AG04449 (cell line): Measurements from ENCODE around the gene AACS.

Experiments used
- CTCF ChIA-PET: fragments of 350-600 bp; formaldehyde crosslinking; extraction: SDS; loops from one replicate; lab custom pipeline; 2021; ENCODE audit warnings: antibody characterized with exemption; lab: Yijun Ruan, JAX
- POLR2A ChIA-PET: fragments of 400-600, 350-600 bp; formaldehyde crosslinking; extraction: SDS; loops from one replicate; lab custom pipeline; 2020; ENCODE audit warnings: antibody characterized with exemption, inconsistent platforms; lab: Yijun Ruan, JAX
- DNase-seq: peaks from one replicate; pipeline ENCODE4 v3.0.0-alpha.2; 2010; ENCODE audit warnings: low read depth, low spot score
- H3K4me3 ChIP-seq: 2 replicates; pipeline ENCODE4 v1.5.1; 2011; ENCODE audit warnings: low read depth, mild to moderate bottlenecking, control low read depth, low read length
- TF ChIP-seq, protein P1 (sequence below): IDR thresholded peaks from one replicate; pipeline ENCODE4 v1.5.1; 2011; ENCODE audit warnings: mild to moderate bottlenecking, moderate library complexity, low read length, control low read depth, inconsistent platforms; ENCODE audit not compliant: insufficient read depth; ENCODE audit errors: missing control alignments

The AACS gene

DNA sequence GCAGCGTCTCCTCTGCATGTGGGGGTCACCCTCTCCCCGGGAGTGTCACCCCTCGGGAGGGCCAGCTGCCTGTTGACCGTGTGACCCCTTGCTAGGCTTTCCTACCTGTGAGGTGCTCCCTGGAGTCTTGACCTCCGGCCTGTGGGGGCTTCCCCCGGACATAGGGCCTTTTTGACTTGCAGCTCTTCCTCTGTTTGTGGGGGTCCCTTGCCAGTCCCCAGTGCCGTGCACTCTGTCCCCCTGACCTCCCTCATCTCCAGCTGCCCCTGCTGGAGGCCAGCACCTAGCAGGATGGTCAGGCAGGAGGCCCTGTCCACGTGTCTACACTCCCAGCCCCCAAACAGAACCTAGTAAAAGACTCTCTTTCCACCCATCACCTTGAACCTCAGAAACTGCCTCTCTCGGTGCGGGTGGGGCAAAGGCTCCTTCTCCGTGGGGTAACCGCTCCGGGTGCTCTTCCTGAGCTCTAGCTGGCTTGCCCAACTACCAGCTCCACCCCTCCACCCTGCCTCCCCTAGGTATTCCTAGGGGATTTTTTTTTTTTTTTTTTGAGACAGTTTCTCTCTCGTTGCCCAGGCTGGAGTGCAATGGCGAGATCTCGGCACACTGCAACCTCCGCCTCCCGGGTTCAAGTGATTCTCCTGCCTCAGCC, 810 bp downstream of the AACS start:
- TF ChIP-seq, protein P1, sequence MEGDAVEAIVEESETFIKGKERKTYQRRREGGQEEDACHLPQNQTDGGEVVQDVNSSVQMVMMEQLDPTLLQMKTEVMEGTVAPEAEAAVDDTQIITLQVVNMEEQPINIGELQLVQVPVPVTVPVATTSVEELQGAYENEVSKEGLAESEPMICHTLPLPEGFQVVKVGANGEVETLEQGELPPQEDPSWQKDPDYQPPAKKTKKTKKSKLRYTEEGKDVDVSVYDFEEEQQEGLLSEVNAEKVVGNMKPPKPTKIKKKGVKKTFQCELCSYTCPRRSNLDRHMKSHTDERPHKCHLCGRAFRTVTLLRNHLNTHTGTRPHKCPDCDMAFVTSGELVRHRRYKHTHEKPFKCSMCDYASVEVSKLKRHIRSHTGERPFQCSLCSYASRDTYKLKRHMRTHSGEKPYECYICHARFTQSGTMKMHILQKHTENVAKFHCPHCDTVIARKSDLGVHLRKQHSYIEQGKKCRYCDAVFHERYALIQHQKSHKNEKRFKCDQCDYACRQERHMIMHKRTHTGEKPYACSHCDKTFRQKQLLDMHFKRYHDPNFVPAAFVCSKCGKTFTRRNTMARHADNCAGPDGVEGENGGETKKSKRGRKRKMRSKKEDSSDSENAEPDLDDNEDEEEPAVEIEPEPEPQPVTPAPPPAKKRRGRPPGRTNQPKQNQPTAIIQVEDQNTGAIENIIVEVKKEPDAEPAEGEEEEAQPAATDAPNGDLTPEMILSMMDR, result no peak
- peak overlapping the region; percentile 79 for H3K4me3 ChIP-seq
- DNase-seq, result no peak
- ChIA-PET CTCF (interaction anchor here (0.6 kb wide), 1 partner anchor 44 kb away, joined by 3 read pairs; no protein-coding TSS in a partner anchor), POLR2A (no interaction called here)

DNA sequence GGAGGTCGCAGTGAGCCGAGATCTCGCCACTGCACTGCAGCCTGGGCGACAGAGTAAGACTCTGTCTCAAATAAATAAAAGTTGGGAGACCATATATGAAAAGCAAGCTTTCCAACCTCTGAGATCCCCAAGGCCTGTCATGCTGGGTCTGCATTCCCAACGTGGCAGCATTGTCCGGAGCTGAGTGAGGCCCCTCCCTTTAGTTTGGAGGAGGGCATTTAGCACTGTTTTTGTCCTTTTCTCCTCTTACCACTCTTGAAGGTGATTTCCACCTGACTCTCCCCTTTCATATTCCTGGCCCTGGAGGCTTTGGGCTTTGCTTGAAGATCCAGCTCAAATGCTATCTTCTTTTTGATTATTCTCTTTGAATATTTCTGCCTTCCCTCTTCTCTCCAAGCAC, 3.2 kb downstream of the AACS start:
- ChIA-PET CTCF (interaction anchor here (1.0 kb wide), 1 partner anchor 128 kb away, joined by 3 read pairs; no protein-coding TSS in a partner anchor), POLR2A (no interaction called here)
- TF ChIP-seq, protein P1, result no peak
- H3K4me3 ChIP-seq, result no peak overlapping the region
- no peak for DNase-seq

DNA sequence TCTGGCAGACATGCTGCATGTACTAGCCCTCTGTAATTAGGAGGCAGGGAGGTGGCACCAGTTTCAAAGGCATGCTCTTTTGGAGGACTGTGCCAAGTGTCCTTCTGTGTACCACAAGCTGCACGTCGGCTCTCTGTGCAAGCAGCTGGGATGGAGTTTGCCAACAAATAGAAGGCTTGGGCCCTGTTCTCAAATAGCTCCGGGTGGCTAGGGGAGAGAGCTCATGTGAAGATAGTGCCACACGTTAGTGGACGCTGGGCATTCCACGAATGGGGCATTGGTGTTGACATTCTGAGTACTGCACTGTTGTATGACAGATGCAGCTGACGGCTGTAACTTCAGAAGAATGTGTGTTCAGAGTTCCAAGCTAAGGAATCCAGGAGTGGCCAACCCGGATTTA, 4.4 kb downstream of the AACS start:
- TF ChIP-seq, protein P1, result no peak
- H3K4me3 ChIP-seq, result no peak overlapping the region
- ChIA-PET POLR2A (no interaction called here), CTCF (interaction anchor here (1.3 to 1.5 kb wide), 2 partner anchors 76 to 163 kb away, joined by 3 to 4 read pairs; partner anchors contain the start of gene BRI3BP)
- no peak for DNase-seq

DNA sequence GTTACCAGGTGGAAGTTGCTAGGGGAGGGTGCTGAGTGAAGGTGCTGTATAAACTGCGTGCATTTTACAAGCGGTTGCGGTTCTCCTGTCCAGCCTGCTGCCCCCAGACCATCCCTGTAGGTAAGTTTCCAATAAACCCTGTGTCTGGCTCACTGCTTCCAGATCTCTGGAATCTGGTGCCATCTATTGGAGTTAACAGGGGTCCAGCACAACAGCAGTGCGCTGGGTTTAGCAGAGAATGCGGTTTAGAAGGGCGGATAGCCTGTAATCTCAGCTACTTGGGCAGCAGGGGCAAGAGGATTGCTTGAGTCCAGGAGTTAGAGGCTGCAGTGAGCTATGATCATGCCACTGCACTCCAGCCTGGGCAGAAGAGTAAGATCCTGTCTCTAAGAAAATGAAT, 4.9 kb downstream of the AACS start:
- H3K4me3 ChIP-seq, result no peak overlapping the region
- no peak for DNase-seq
- POLR2A ChIA-PET, result no interaction called here
- TF ChIP-seq, protein P1, result no peak
- CTCF ChIA-PET, result interaction anchor here (1.3 to 1.5 kb wide), 2 partner anchors 77 to 164 kb away, joined by 3 to 4 read pairs; partner anchors contain the start of gene BRI3BP

DNA sequence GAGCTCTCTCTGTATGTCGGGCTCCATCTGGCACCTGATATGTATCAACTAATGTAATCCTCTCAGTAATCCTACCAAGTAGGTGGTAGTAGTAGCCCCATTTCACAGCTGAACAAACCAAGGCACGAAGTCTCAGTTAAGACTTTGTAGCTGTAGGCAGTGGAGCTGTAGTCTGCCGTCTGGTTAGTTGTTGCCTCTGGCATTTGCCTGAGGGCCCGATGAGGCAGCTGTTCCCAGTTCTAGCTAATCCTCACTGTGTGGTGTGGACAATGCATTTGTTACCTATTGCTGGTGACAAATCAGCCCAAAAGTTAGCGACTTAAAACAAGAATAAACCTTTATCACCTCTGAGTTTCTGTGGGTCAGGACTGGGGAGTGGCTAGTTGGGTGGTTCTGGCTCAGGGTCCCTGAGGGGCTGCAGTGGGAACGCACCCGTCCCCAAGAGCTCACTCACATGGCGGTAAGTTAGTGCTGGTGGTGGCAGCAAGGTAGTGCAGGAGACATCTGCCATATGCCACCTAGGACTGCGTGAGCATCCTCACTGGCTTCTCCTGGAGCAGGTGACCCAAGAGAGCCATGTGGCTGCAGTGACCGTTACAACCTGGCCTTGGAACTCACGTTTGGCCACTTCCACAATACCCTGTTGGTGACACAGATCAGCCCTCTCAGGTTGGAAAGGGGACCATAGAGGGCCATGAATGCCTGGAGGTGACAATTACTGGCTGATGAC, 5.6 kb downstream of the AACS start:
- H3K4me3 ChIP-seq, result no peak overlapping the region
- TF ChIP-seq, protein P1, result no peak
- POLR2A ChIA-PET, result interaction anchor here (0.5 kb wide), 1 partner anchor 118 kb away, joined by 4 read pairs; no protein-coding TSS in a partner anchor
- CTCF ChIA-PET, result interaction anchor here (1.3 to 1.5 kb wide), 2 partner anchors 77 to 165 kb away, joined by 3 to 4 read pairs; partner anchors contain the start of gene BRI3BP
- no peak for DNase-seq

DNA sequence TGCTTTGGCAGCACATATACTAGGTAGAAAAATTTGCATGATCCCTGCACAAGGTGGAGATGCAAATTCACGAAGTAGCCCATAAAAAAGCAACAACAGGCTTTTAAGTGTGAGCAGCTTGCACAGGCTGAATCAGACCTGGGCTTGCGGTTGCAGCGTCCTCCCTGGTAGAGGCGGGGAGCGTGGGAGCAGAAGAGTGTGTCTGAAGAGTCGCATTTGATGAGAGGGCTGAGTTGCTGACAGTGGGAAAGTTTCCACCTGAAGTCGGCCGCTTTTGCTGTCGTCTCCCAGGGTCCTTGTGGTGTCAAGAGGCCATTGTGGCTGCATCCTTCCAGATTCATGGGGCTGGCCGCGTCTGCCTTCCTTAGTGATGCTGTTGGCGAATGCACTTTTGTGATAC, 6.2 kb downstream of the AACS start:
- TF ChIP-seq, protein P1, result no peak
- ChIA-PET POLR2A (no interaction called here), CTCF (no interaction called here)
- H3K4me3 ChIP-seq, result no peak overlapping the region
- DNase-seq, result no peak
